NCI-H774 (cell line): ENCODE data around the gene TRIP10.
"Not testable (repeated sequence)": the region's sequence is repeated elsewhere in the genome, so short reads cannot be mapped to it uniquely, and the experiment has no call there.

Experiments used
- DNase-seq: peaks from one replicate; lab custom pipeline; 2025; lab: John Stamatoyannopoulos, UW

TRIP10 gene

GRCh38 chr19:6797646-6798045, 58.2 kb downstream of the TRIP10 start:
- no peak for DNase-seq

- DNase-seq = not testable (repeated sequence)
Observed at GRCh38 chr19:6800160-6800790, 60.8 kb downstream of the TRIP10 start.

GRCh38 chr19:6800991-6801484, 61.6 kb downstream of the TRIP10 start:
- DNase-seq = peak; percentile 40
